Measurements from ENCODE around the gene P4HA2. TPM values are rescaled to one million over a fixed set of nuclear protein-coding genes. Genes with fewer than 3 reads are reported as not detected.

P4HA2 gene
- total and polyA plus RNA-seq, 9 of the 15 experiments (the other 6 are each of a cell fraction or from before 2014, with no cell fraction given) = 9.6 to 50.0 (median 12.7) TPM

DNA sequence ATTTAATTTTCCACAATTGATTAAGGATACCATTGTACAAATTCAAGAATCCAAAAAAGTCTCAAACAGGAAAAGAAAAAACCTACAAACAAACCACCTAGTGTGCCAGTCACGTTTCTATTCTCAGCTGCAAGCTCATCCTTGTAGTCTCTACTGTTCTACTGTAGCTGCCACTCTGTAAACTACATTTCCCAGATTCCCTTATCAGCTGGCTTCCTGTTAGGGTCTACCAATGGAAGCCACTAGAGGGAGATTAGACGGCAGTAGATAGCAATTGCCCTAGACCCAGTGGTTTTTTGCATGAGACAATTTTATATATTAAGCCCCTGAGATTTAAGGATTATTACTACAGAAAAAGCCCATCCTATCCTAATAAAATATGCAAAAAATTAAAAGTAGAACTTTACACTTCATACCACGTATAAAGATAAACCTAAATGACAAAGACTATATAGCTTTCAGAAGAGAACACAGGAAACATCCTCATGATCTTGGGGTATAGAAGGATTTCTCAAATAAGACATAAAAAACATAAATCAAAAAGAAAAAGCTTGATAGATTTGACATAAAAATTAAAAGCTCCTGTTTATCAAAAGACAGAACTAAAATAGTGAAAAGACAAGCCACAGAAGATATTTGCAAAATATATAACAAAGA, 37.4 kb downstream of the P4HA2 start (continued):
- TF ChIP-seq, protein P1, sequence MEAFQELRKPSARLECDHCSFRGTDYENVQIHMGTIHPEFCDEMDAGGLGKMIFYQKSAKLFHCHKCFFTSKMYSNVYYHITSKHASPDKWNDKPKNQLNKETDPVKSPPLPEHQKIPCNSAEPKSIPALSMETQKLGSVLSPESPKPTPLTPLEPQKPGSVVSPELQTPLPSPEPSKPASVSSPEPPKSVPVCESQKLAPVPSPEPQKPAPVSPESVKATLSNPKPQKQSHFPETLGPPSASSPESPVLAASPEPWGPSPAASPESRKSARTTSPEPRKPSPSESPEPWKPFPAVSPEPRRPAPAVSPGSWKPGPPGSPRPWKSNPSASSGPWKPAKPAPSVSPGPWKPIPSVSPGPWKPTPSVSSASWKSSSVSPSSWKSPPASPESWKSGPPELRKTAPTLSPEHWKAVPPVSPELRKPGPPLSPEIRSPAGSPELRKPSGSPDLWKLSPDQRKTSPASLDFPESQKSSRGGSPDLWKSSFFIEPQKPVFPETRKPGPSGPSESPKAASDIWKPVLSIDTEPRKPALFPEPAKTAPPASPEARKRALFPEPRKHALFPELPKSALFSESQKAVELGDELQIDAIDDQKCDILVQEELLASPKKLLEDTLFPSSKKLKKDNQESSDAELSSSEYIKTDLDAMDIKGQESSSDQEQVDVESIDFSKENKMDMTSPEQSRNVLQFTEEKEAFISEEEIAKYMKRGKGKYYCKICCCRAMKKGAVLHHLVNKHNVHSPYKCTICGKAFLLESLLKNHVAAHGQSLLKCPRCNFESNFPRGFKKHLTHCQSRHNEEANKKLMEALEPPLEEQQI (IDR thresholded peaks at IDR 0.05) = no peak
- TF ChIP-seq ZNF699 (CRISPR knock-in tag; IDR thresholded peaks at IDR 0.05; ENCODE audit: insufficient replicate concordance) (no peak), POLR3G (IDR thresholded peaks at IDR 0.05; ENCODE audit: extremely low read depth, insufficient read length, insufficient replicate concordance) (no peak), HNRNPL (IDR thresholded peaks at IDR 0.05; ENCODE audit: low read depth, low read length) (no peak), XRCC4 (IDR thresholded peaks at IDR 0.05; ENCODE audit: extremely low read depth, insufficient read depth, insufficient read length) (no peak), PML (IDR thresholded peaks at IDR 0.05; ENCODE audit: low read length) (0 out of 2 replicates have a peak, but pooled peaks have one; percentile 14), ZC3H11A (IDR thresholded peaks at IDR 0.05; ENCODE audit: low read depth, low read length) (no peak), CBX2 (IDR thresholded peaks at IDR 0.05; ENCODE audit: insufficient read depth, low read length, poor library complexity, severe bottlenecking) (no peak), TCF3 (CRISPR knock-in tag; IDR thresholded peaks at IDR 0.05) (no peak), CXXC5 (CRISPR knock-in tag; IDR thresholded peaks at IDR 0.05) (0 out of 2 replicates have a peak, but pooled peaks have one; percentile 39), ZKSCAN1 (IDR thresholded peaks at IDR 0.05; ENCODE audit: low read depth, low read length) (no peak), PHF20 (IDR thresholded peaks at IDR 0.05; ENCODE audit: partially characterized antibody) (no peak), NCOA4 (IDR thresholded peaks at IDR 0.05; ENCODE audit: partially characterized antibody) (no peak), ZNF232 (CRISPR knock-in tag; IDR thresholded peaks at IDR 0.05) (no peak)
- TF ChIP-seq, protein P2, sequence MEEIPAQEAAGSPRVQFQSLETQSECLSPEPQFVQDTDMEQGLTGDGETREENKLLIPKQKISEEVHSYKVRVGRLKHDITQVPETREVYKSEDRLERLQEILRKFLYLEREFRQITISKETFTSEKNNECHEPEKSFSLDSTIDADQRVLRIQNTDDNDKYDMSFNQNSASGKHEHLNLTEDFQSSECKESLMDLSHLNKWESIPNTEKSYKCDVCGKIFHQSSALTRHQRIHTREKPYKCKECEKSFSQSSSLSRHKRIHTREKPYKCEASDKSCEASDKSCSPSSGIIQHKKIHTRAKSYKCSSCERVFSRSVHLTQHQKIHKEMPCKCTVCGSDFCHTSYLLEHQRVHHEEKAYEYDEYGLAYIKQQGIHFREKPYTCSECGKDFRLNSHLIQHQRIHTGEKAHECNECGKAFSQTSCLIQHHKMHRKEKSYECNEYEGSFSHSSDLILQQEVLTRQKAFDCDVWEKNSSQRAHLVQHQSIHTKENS (CRISPR knock-in tag; IDR thresholded peaks at IDR 0.05) = no peak
- TF ChIP-seq, protein P3, sequence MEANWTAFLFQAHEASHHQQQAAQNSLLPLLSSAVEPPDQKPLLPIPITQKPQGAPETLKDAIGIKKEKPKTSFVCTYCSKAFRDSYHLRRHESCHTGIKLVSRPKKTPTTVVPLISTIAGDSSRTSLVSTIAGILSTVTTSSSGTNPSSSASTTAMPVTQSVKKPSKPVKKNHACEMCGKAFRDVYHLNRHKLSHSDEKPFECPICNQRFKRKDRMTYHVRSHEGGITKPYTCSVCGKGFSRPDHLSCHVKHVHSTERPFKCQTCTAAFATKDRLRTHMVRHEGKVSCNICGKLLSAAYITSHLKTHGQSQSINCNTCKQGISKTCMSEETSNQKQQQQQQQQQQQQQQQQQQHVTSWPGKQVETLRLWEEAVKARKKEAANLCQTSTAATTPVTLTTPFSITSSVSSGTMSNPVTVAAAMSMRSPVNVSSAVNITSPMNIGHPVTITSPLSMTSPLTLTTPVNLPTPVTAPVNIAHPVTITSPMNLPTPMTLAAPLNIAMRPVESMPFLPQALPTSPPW (CRISPR knock-in tag; IDR thresholded peaks at IDR 0.05) = peak; percentile 30

Measured in K562 (cell line).